Measurements from ENCODE around the gene UBE2I.

UBE2I gene

DNA sequence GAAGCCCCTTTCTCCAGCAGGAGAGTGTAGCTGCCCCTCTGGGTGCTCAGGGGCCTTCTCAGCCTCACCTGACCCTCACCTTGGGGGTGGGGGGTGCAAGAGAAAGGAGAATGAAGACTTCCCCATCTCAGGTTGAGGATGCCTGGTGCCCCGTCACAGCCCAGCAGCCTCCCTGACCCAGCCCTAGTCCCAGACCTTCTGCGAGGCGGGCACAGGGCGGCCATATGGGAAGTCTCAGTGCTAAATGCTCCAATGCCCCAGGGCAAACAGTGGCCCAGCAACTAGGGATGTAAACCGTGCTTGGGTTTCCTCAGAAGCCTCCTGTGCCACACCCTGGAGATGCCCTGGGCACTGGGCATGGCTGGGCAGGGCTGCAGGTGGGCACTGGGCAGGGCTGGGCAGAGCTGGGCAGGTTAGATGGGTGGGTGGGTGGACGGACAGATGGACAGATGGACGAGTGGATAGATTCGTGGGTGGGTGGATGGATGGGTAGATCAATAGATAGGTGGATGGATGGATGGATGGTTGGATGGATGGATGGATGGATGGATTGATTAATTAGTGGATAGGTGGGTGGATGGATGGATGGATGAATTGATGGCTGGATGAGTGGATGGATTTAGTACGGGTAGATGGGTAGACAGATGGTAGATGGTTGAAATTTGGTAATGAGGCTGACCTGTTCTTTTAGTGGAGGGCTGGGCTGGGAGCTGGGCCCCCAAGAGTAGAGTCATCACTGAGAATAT, 36.8 kb upstream of the UBE2I start:
- TF ChIP-seq CTCF (IDR thresholded peaks at IDR 0.05; ENCODE audit: low read depth, low read length, missing control alignments) = no peak
- H3K4me3 ChIP-seq (replicated peaks; ENCODE audit: low read depth, low read length) = no peak overlapping the region
- DNase-seq (ENCODE audit: extremely low read depth, low read depth) = no peak

DNA sequence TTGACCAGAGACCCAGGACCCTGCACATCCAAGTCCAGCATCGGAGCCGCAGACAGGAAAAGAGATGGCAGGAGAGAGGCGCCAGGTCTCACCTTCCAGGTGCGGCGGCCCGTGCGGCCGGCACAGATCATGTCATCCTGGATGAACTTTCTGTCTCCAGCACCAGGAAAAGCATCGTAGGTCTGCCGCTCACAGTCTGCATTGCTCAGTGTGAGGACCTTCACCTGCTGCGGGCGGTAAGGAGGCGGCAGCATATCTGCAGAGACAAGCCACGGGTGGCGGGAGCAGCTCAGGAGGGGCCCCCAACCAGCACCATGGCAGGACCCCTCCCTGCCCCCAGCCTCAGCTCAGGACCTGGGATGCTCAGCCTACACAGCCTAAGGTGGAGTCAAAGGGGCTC, 35.6 kb upstream of the UBE2I start:
- TF ChIP-seq CTCF (IDR thresholded peaks at IDR 0.05; ENCODE audit: low read depth, low read length, missing control alignments) = no peak
- H3K4me3 ChIP-seq (replicated peaks; ENCODE audit: low read depth, low read length) = no peak overlapping the region
- no peak for DNase-seq (ENCODE audit: extremely low read depth, low read depth)

DNA sequence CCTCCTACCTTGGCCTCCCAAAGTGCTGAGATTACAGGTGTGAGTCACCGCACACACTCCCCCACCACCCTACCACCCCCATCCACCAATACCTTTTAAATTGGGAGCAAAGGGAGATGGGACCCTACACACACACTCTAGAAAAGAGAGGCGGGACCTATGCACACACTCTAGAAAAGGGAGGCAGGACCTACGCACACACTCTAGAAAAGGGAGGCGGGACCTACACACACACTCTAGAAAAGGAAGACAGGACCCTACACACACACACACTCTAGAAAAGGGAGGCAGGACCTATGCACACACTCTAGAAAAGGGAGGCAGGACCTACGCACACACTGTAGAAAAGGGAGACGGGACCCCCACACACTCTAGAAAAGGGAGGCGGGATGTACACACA, 34.7 kb upstream of the UBE2I start:
- no peak for DNase-seq (ENCODE audit: extremely low read depth, low read depth)
- TF ChIP-seq CTCF (IDR thresholded peaks at IDR 0.05; ENCODE audit: low read depth, low read length, missing control alignments) = no peak
- H3K4me3 ChIP-seq (replicated peaks; ENCODE audit: low read depth, low read length) = no peak overlapping the region

DNA sequence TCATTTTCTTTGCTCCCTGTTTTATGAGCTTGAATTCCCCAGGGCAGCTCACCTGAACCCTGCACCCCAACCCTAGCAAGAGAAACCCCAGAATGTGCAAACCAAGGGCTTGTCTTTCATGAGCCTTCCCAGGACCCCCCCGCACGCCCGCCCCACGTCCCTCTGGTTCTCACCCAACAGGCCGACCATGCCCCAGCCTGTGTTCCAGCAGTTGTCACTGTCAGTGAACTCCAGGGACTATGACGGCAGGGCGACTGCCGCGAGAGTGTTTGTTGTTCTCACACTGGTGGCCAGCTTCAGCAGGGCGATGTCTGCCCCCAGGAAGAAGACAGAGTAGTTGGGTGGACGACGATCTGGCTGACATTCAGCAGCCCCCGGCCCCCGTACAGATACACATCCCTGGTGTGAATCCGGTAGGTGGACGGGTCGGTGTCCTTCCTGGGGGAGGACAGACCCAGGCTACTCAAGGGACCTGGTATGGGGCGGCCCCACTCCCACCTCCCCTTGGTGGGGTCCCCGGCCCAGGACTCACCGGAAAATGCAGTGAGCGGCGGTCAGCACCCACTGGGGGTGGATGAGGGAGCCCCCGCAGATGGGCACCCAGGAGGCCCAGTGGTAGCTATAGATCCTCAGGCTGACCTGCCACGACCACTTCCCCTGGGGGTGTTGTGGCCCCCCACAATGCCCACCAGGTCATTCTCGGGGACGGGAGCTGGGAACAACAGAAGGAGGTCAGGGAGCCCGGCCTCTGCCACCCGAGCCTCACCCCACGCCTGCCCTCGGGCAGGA, 33.5 kb upstream of the UBE2I start:
- no peak for TF ChIP-seq CTCF (IDR thresholded peaks at IDR 0.05; ENCODE audit: low read depth, low read length, missing control alignments)
- DNase-seq (ENCODE audit: extremely low read depth, low read depth) = no peak
- no peak overlapping the region for H3K4me3 ChIP-seq (replicated peaks; ENCODE audit: low read depth, low read length)

DNA sequence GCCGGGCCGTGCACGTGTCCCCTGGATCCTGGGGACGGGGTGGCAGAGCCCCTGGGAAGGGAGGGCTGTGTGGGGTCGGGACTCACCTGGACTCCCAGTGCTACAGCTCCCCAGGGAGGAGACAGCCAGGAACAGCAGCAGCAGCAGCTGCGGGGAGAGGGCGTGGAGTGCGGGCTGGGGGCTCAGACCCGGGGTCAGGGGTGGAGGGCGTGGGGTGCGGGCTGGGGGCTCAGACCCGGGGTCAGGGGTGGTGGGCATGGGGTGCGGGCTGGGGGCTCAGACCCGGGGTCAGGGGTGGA, 32.9 kb upstream of the UBE2I start:
- no peak for TF ChIP-seq CTCF (IDR thresholded peaks at IDR 0.05; ENCODE audit: low read depth, low read length, missing control alignments)
- no peak for DNase-seq (ENCODE audit: extremely low read depth, low read depth)
- no peak overlapping the region for H3K4me3 ChIP-seq (replicated peaks; ENCODE audit: low read depth, low read length)

- TF ChIP-seq CTCF (IDR thresholded peaks at IDR 0.05; ENCODE audit: low read depth, low read length, missing control alignments) = no peak
- H3K4me3 ChIP-seq (replicated peaks; ENCODE audit: low read depth, low read length) = no peak overlapping the region
- DNase-seq (ENCODE audit: extremely low read depth, low read depth) = no peak
Observed at GRCh38 chr16:1277151-1277598, 32.3 kb upstream of the UBE2I start.
